ENCODE data around the gene POLR2B.
"Not testable (repeated sequence)": the region's sequence is repeated elsewhere in the genome, so short reads cannot be mapped to it uniquely, and the experiment has no call there.

Gene POLR2B

DNA sequence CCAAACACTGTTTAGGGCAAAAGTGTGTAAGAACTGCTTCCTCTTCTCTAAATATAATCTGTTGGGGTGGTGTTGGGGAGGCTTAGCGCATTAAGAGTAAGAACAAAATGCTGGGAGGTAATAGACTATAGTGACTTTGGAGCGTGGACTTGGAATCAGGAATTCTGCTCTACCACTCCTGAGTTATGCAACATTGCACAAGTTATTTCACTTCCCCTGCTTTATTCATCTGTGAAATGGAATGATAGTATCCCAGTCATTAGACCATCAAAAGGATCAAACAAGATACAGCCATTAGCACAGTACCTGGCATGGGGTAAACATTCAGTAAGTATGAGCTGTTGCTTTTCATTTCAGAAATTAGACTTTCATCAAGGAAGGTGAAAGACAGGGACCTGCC lies 72.8 kb downstream of the POLR2B start:
- DNase-seq (ENCODE audit: low spot score in 2 of 2) (no peak), ATAC-seq (ENCODE audit: low read depth) (no peak)
- peaks cover 23% of the 10 kb centered on the region for H3K27me3 Mint-ChIP-seq
- peaks cover 2% of the 10 kb centered on the region for H3K36me3 Mint-ChIP-seq
- H3K9me3 Mint-ChIP-seq, result peaks cover 4% of the 10 kb centered on the region
- H3K4me1 Mint-ChIP-seq, result no peaks in the 10 kb centered on the region
- H3K4me3 Mint-ChIP-seq, result no peak overlapping the region
- no peak overlapping the region for H3K27ac Mint-ChIP-seq

DNA sequence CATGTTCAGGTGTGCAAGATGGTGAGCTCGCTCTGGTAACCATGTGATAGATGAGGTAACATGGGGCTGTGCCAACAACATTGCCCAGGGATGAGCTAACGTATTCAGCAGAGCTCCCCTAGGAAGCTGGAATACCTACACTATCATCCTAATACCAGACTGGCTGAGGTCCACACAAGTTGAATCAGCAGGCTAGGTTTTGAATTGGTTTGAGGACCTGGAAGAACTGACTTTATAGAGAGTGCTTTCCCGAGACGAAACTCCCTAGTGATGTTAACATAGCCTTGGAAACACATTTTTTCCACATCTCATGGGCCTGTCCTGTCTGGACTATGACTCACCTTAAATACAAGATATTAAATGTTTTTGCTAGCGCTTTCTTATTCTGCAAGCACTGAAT lies 74.8 kb downstream of the POLR2B start:
- ATAC-seq (ENCODE audit: low read depth), result no peak

DNA sequence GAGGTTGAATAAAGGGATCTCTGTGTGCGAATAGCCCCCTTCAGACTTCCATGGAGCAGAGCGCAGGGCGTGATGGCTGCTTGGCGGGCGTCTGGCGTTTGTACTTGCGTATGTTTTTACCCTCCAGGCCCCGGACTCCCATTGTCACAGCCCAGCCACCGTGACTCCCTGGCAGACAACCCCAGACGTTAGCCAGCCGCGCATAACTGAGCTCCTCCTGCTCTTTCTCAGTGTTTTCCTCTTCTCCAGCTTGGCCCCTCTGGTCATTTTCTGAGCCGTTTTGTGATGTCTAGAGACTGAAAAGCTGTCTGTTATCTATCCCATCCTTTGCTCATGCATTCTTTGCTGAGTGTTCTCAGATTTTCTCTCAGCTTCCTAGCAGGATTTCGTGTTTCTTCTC lies 77.2 kb downstream of the POLR2B start:
- Mint-ChIP-seq H3K4me3 (no peak overlapping the region), H3K27me3 (peaks cover 21% of the 10 kb centered on the region), H3K4me1 (peaks cover 2% of the 10 kb centered on the region), H3K9me3 (no peaks in the 10 kb centered on the region), H3K36me3 (no peaks in the 10 kb centered on the region), H3K27ac (no peak overlapping the region)
- DNase-seq (ENCODE audit: low spot score in 2 of 2) (no peak), ATAC-seq (ENCODE audit: low read depth) (no peak)

More for the DNA sequence above, 74.8 kb downstream of the POLR2B start:
- H3K36me3 Mint-ChIP-seq, result no peaks in the 10 kb centered on the region
- H3K9me3 Mint-ChIP-seq, result no peaks in the 10 kb centered on the region
- H3K4me1 Mint-ChIP-seq, result no peaks in the 10 kb centered on the region
- H3K4me3 Mint-ChIP-seq, result no peak overlapping the region
- peaks cover 22% of the 10 kb centered on the region for H3K27me3 Mint-ChIP-seq
- DNase-seq (ENCODE audit: low spot score in 2 of 2), result no peak
- H3K27ac Mint-ChIP-seq, result no peak overlapping the region

DNA sequence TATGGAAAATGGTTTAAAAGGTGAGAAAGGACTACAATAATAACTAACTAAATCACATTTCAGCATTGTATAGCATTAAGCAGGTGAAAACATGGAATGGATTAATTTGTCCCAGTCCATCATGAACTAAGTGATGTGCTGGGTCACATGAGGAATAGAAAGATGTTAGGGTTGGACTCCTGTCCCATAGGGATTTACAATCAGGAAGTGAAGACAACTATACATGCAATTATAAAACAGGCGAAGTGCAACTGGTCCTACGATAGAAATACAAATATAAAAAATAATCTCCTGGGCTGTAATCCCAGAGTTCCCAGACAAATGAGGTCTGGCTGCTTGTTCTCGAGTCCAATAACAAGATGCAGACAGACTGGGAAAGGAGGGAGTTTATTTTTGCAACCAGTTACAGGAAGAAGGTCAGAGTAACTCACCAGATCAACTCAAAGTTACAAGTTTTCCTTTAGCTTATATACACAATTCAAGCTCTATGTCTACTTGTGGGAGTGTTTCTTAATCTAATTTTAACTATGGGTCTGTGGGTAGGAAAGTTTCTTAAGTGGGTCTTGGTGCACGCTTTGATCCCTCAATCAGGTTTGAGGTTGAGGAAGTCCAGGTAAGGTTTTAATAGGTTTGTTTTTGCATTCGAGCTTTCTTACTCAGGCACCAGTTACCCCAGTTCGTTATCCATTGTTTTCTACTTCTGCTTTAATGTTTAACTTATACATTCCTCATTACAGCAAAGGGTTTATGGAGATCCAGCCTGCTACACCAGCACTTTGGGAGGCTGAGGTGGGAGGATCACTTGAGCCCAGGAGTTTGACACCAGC lies 81.4 kb downstream of the POLR2B start:
- H3K4me3 Mint-ChIP-seq, result no peak overlapping the region
- DNase-seq (ENCODE audit: low spot score in 2 of 2), result no peak
- H3K27me3 Mint-ChIP-seq, result peaks cover 17% of the 10 kb centered on the region
- no peaks in the 10 kb centered on the region for H3K9me3 Mint-ChIP-seq
- H3K4me1 Mint-ChIP-seq, result peaks cover 2% of the 10 kb centered on the region
- no peak overlapping the region for H3K27ac Mint-ChIP-seq
- H3K36me3 Mint-ChIP-seq, result no peaks in the 10 kb centered on the region
- no peak for ATAC-seq (ENCODE audit: low read depth)

DNA sequence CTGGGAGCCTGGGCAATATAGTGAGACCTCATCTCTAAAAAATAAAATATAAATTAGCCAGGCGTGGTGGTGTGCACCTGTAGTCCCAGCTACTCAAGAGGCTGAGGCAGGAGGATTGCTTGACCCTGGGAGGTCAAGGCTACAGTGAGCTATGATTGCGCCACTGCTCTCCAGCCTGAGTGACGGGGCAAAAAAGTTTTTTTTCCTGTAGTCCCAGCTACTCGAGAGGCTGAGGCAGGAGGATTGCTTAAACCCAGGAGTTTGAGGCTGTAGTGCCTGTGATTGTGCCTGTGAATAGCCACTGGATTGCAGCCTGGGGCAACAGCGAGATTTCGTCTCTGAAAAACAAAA lies 82.0 kb downstream of the POLR2B start:
- not testable (repeated sequence) for H3K27ac Mint-ChIP-seq; H3K9me3 Mint-ChIP-seq; ATAC-seq (ENCODE audit: low read depth); H3K4me1 Mint-ChIP-seq; H3K4me3 Mint-ChIP-seq; H3K36me3 Mint-ChIP-seq; DNase-seq (ENCODE audit: low spot score in 2 of 2)
- peaks cover 17% of the 10 kb centered on the region for H3K27me3 Mint-ChIP-seq

DNA sequence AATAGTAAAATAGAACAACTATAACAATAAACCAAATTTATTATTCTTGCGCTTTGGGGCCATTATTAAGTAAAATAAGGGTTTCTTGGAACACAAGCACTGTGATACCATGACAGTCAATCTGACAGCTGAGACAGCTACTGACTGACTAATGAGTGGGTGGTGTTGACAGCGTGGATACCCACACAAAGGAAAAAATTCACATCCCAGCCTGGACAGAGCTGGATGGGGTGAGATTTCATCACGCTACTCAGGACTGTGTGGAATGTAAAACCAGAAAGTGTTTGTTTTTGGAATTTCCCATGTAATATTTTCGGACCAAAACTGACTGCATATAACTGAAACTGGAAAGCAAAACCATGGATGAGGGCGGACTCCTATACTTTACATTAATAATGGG lies 82.7 kb downstream of the POLR2B start:
- ATAC-seq (ENCODE audit: low read depth), result no peak
- Mint-ChIP-seq H3K4me1 (peaks cover 2% of the 10 kb centered on the region), H3K36me3 (no peaks in the 10 kb centered on the region), H3K27ac (no peak overlapping the region), H3K27me3 (peaks cover 13% of the 10 kb centered on the region), H3K9me3 (no peaks in the 10 kb centered on the region), H3K4me3 (no peak overlapping the region)
- DNase-seq (ENCODE audit: low spot score in 2 of 2), result no peak

DNA sequence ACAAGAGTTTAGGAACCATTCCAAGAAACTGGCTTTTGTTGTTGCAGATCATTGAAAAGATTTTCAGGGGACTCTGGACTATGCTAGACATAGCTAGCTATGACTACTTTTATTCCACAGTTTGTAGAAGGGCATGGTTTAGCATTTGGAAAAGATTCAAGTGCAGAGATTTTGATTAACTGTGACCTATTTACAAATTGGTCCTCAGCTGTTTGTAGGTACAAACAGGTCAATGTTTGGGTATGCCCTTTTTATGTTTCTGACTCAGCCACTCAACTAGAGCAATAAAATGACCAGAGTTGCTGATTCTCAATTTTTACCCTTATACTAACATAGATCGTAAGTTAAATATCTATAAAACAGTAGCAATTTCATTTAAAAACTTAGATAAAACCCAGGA lies 84.8 kb downstream of the POLR2B start:
- no peak overlapping the region for H3K27ac Mint-ChIP-seq

DNA sequence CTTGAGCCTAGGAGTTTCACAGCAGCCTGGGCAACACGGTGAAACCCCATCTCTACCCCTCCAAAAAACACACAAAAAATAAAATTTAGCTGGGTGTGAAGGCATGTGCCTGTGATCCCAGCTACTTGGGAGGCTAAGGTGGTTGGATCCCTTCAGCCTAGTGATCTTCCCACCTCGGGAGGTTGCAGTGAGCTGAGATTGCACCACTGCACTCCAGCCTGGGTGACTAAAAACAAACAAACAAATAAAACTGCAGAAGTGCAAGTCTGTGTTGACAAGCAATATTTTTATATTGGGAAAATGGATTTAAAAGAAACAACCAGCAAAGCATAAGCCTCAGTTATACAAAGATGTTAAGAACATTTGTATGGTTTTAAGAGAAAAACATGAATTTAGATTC lies 85.4 kb downstream of the POLR2B start:
- Mint-ChIP-seq H3K27me3 (peaks cover 7% of the 10 kb centered on the region), H3K27ac (no peak overlapping the region), H3K4me1 (peaks cover 2% of the 10 kb centered on the region), H3K9me3 (no peaks in the 10 kb centered on the region), H3K36me3 (no peaks in the 10 kb centered on the region), H3K4me3 (no peak overlapping the region)
- DNase-seq (ENCODE audit: low spot score in 2 of 2) (no peak), ATAC-seq (ENCODE audit: low read depth) (no peak)

More for the DNA sequence above, 84.8 kb downstream of the POLR2B start:
- Mint-ChIP-seq H3K4me1 (peaks cover 2% of the 10 kb centered on the region), H3K9me3 (no peaks in the 10 kb centered on the region), H3K27me3 (peaks cover 7% of the 10 kb centered on the region), H3K4me3 (no peak overlapping the region), H3K36me3 (no peaks in the 10 kb centered on the region)
- DNase-seq (ENCODE audit: low spot score in 2 of 2) (no peak), ATAC-seq (ENCODE audit: low read depth) (no peak)

DNA sequence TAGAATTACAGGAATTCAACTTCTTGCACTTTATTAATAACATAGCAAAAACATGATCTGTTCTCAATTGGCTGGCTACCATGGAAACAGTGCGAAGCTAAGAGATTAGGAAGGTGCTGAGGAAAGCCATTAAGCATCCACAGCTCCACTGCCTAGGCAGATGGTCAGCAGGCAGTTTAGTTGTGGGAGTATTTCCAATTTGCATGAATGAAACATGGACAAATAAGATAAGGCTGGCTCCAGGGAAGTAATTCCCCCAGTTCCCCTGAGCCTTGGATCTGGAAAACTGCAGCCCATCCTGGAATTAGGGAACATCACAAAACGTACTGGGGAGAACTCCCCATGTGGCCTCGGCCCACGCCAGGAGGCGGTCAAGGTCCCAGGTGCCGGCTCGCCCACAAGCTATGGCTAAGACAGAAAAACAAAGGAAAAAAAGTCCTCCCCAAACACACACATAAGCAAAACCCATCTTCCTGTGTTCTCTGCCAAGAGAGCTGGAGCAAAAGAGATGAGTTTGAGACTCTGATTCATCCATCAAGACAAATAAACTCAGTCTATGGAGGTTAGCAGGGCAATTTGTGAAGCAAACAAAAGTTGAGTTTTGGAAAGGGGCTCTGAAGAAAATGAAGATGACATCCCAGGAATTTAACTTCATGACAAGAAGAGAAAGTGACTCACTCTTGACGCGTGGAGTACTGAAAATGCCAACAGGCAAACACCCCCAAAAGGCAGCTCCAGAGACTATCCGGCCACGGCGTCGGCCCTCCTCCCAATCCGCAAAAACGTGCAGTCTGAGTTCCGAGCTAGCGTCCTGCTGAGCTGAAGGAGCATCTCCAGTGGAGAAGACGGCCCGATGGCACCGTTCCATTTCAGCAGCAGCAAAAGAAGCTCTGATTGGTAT lies 86.4 kb downstream of the POLR2B start:
- DNase-seq (ENCODE audit: low spot score in 2 of 2), result no peak
- no peak overlapping the region for H3K4me3 Mint-ChIP-seq
- no peaks in the 10 kb centered on the region for H3K36me3 Mint-ChIP-seq
- H3K4me1 Mint-ChIP-seq, result no peaks in the 10 kb centered on the region
- no peak overlapping the region for H3K27ac Mint-ChIP-seq
- no peak for ATAC-seq (ENCODE audit: low read depth)
- no peaks in the 10 kb centered on the region for H3K9me3 Mint-ChIP-seq
- H3K27me3 Mint-ChIP-seq, result peaks cover 4% of the 10 kb centered on the region

DNA sequence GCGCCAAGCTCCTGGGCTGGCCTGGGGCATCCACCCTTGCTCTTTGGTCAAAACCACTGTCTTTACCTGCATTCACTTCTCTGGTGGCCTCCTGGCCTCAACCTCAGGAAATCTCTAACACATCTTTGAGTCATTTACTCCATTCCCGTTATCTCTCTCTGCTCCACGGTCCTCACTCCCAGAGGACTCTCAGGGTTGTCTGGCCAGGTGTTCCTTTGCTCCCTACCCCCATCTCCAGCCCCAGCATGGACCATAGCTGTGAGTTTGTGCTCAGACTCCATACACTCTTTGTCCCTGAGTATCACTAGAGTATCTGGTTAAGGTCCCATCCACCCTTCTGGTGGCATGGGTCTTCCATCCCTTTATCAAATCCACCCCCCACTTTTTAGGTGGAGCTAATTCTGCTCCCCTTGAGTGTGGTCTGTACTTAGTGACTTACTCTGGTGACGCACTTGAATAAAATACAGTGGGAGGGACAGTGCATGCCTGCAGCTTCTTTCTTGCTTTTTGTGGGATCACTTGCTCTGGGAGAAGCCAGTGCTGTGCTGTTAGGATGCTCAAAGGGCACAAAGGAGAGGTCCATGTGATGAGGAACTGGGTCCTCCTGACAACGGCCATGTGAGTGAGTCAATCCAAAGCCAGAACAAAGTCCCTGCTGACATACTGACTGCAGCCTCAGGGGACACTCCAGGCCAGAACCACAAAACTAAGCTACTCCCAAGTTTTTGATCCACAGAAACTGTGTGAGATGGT lies 87.2 kb downstream of the POLR2B start:
- H3K9me3 Mint-ChIP-seq, result no peaks in the 10 kb centered on the region
- ATAC-seq (ENCODE audit: low read depth) (no peak), DNase-seq (ENCODE audit: low spot score in 2 of 2) (no peak)
- no peaks in the 10 kb centered on the region for H3K4me1 Mint-ChIP-seq
- no peaks in the 10 kb centered on the region for H3K36me3 Mint-ChIP-seq
- H3K27ac Mint-ChIP-seq, result no peak overlapping the region
- H3K27me3 Mint-ChIP-seq, result peaks cover 4% of the 10 kb centered on the region
- no peak overlapping the region for H3K4me3 Mint-ChIP-seq

DNA sequence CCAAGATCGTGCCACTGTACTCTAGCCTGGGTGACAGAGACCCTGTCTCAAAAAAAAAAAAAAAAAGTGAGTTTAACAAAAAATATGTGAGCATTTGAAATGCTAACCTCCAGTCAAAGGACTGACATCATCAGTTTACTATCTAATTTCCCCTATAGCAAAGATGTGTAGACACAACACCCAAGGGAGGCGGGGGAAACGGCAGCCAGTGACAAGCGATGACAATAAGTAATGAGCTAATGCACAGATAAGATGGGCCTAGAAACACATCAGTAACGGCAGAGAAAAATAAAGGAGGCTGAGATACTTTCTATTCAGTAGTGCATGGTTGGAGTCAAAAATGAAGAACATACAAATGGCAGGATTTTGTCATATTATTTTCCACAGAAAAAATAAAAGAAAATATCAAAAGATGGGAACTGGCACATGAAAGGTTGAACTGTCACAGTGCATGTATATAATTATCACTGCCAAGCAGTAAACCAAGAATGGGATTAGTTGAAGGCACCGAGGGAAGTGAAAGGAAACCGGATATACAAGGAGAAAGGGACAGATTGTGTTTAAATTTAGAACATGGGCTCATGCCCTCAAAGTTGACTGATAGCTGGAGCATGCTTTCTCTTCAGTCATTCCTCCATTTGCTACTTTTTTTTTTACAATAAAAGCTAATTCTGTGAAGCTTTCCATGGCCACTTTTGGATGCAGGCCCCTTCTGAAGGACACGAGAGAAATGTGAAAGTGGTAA lies 89.7 kb downstream of the POLR2B start:
- H3K9me3 Mint-ChIP-seq, result no peaks in the 10 kb centered on the region
- H3K27ac Mint-ChIP-seq, result no peak overlapping the region
- H3K4me1 Mint-ChIP-seq, result no peaks in the 10 kb centered on the region
- ATAC-seq (ENCODE audit: low read depth) (no peak), DNase-seq (ENCODE audit: low spot score in 2 of 2) (no peak)
- peaks cover 3% of the 10 kb centered on the region for H3K27me3 Mint-ChIP-seq
- no peak overlapping the region for H3K4me3 Mint-ChIP-seq
- no peaks in the 10 kb centered on the region for H3K36me3 Mint-ChIP-seq

DNA sequence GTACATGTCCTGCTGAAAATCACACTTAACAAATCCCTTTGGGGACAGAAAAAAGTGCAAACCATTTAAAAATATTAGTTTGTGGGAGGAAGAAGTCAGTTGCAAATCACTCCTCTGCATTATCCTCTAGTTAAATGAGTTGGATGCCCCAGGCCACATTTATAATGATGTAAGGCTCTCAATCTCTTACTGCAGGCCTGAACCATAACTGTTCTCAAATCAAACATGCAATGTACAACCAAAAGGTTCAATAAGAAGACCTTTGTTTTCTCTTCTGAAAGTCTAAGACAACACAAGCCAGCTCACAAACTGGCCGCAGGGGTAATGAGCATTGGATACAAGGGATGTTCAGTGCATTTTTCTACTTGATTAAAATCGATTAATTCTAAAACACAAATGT lies 91.8 kb downstream of the POLR2B start:
- no peaks in the 10 kb centered on the region for H3K4me1 Mint-ChIP-seq
- H3K36me3 Mint-ChIP-seq, result no peaks in the 10 kb centered on the region
- H3K27ac Mint-ChIP-seq, result no peak overlapping the region
- ATAC-seq (ENCODE audit: low read depth), result no peak
- H3K4me3 Mint-ChIP-seq, result no peak overlapping the region
- DNase-seq (ENCODE audit: low spot score in 2 of 2), result no peak
- H3K27me3 Mint-ChIP-seq, result peaks cover 3% of the 10 kb centered on the region
- no peaks in the 10 kb centered on the region for H3K9me3 Mint-ChIP-seq

DNA sequence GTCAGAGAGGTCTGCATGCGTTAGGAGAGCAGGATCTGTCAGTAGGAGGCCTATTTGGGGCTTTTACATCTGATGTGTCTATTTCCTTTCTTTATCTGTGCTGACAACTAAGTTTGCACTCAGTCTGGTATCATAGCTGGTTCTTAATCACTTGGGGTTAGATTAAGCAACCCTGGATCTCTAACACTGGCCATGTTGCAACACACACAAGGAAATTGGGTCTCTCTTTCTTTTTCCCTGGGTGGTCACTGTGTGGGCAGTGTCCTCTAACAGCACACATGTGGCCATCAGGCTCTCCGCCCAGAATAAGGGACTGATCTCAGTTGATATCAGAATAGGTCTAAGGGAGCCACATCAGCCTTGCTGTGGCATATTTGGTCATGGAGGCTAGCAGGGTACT lies 92.6 kb downstream of the POLR2B start:
- ATAC-seq (ENCODE audit: low read depth) (no peak), DNase-seq (ENCODE audit: low spot score in 2 of 2) (no peak)
- Mint-ChIP-seq H3K36me3 (no peaks in the 10 kb centered on the region), H3K27me3 (peaks cover 1% of the 10 kb centered on the region), H3K4me1 (no peaks in the 10 kb centered on the region), H3K4me3 (no peak overlapping the region), H3K27ac (no peak overlapping the region), H3K9me3 (no peaks in the 10 kb centered on the region)
